Measurements from ENCODE around the gene PPP1R12B.
"Not testable (repeated sequence)": the region's sequence is repeated elsewhere in the genome, so short reads cannot be mapped to it uniquely, and the experiment has no call there.

- not testable (repeated sequence) for TF ChIP-seq KLF16, CTCF, SP7 (tag by site-specific recombination; IDR thresholded peaks at IDR 0.05)
- TF ChIP-seq, protein P1, sequence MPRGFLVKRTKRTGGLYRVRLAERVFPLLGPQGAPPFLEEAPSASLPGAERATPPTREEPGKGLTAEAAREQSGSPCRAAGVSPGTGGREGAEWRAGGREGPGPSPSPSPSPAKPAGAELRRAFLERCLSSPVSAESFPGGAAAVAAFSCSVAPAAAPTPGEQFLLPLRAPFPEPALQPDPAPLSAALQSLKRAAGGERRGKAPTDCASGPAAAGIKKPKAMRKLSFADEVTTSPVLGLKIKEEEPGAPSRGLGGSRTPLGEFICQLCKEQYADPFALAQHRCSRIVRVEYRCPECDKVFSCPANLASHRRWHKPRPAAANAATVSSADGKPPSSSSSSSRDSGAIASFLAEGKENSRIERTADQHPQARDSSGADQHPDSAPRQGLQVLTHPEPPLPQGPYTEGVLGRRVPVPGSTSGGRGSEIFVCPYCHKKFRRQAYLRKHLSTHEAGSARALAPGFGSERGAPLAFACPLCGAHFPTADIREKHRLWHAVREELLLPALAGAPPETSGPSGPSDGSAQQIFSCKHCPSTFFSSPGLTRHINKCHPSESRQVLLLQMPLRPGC (tag by site-specific recombination; IDR thresholded peaks at IDR 0.05) = not testable (repeated sequence)
These were observed 4.2 kb downstream of the PPP1R12B start for GRCh38 chr1:202352583-202353197.
